OCI-LY7 (cell line): ENCODE data around the gene LCN12.

ENCODE experiments used
- EZH2phosphoT487 ChIP-seq: fragments of 200-600 bp; sonication (generic); IDR thresholded peaks from 2 replicates; pipeline ENCODE4 v1.6.1; 2018; ENCODE audit warnings: low read depth, borderline replicate concordance, mild to moderate bottlenecking, mixed run types, antibody characterized with exemption, low read length, moderate library complexity, mixed read lengths
- TF ChIP-seq, protein P1 (sequence below): fragments of 200-600 bp; sonication (generic); conservative IDR thresholded peaks from 2 replicates; pipeline ENCODE4 v1.5.1; 2014; ENCODE audit warnings: mild to moderate bottlenecking, antibody characterized with exemption, low read length, moderate library complexity, mixed read lengths

GRCh38 chr9:136941231-136942111 lies 10.6 kb upstream of the LCN12 start:
- TF ChIP-seq, protein P1, sequence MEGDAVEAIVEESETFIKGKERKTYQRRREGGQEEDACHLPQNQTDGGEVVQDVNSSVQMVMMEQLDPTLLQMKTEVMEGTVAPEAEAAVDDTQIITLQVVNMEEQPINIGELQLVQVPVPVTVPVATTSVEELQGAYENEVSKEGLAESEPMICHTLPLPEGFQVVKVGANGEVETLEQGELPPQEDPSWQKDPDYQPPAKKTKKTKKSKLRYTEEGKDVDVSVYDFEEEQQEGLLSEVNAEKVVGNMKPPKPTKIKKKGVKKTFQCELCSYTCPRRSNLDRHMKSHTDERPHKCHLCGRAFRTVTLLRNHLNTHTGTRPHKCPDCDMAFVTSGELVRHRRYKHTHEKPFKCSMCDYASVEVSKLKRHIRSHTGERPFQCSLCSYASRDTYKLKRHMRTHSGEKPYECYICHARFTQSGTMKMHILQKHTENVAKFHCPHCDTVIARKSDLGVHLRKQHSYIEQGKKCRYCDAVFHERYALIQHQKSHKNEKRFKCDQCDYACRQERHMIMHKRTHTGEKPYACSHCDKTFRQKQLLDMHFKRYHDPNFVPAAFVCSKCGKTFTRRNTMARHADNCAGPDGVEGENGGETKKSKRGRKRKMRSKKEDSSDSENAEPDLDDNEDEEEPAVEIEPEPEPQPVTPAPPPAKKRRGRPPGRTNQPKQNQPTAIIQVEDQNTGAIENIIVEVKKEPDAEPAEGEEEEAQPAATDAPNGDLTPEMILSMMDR: no peak
- TF ChIP-seq EZH2phosphoT487: no peak
